Mesenchymal stem cell (in vitro differentiated cells and primary cell): Measurements from ENCODE around the gene FBXW8.

Experiments
- DNase-seq: peaks from one replicate; pipeline ENCODE4 v3.0.0-alpha.2; 2013
- H2AFZ ChIP-seq: one replicate; pipeline ENCODE4 v1.6.1; 2013; ENCODE audit warnings: low read depth, mild to moderate bottlenecking, control low read depth, inconsistent platforms, low read length, moderate library complexity
- H2AK5ac ChIP-seq: 2 replicates; pipeline ENCODE4 v1.6.1; 2013; ENCODE audit warnings: low read length, moderate library complexity, mild to moderate bottlenecking, inconsistent platforms; ENCODE audit not compliant: severe bottlenecking
- H2BK120ac ChIP-seq: one replicate; pipeline ENCODE4 v1.6.1; 2013; ENCODE audit warnings: low read depth, mild to moderate bottlenecking, inconsistent platforms, low read length, moderate library complexity
- H2BK12ac ChIP-seq, 2 experiments: one replicate each; pipeline ENCODE4 v1.6.1; 2013; ENCODE audit warnings: inconsistent platforms in 2 of 2, low read length in 2 of 2, mild to moderate bottlenecking in 2 of 2, moderate library complexity in 2 of 2, control low read depth in 1 of 2
- H2BK15ac ChIP-seq: one replicate; pipeline ENCODE4 v1.6.1; 2013; ENCODE audit warnings: mild to moderate bottlenecking, low read depth, inconsistent platforms; ENCODE audit not compliant: poor library complexity, severe bottlenecking
- H2BK5ac ChIP-seq: 2 replicates; pipeline ENCODE4 v1.6.1; 2013; ENCODE audit warnings: low read depth, mild to moderate bottlenecking, low read length, control low read depth, inconsistent platforms; ENCODE audit not compliant: poor library complexity, severe bottlenecking
- H3K14ac ChIP-seq, 2 experiments: one replicate each; pipeline ENCODE4 v1.6.1; 2013; ENCODE audit warnings: inconsistent platforms in 2 of 2, low read length in 2 of 2, control low read depth in 1 of 2, mild to moderate bottlenecking in 1 of 2, moderate library complexity in 1 of 2
- H3K18ac ChIP-seq, 2 experiments: one replicate each; pipeline ENCODE4 v1.6.1; 2013; ENCODE audit warnings: inconsistent platforms in 2 of 2, low read length in 2 of 2, control low read depth in 1 of 2, low read depth in 1 of 2, mild to moderate bottlenecking in 1 of 2
- H3K23ac ChIP-seq, 2 experiments: one replicate each; pipeline ENCODE4 v1.6.1; 2013; ENCODE audit warnings: inconsistent platforms in 2 of 2, low read length in 2 of 2, mild to moderate bottlenecking in 2 of 2, moderate library complexity in 2 of 2, control low read depth in 1 of 2
- H3K27ac ChIP-seq: 2 replicates; pipeline ENCODE4 v1.5.1; 2013; ENCODE audit warnings: mild to moderate bottlenecking, moderate library complexity, low read length, control low read depth, inconsistent platforms; ENCODE audit not compliant: poor library complexity, severe bottlenecking
- H3K27me3 ChIP-seq, 2 experiments: 2 replicates each; pipeline versions ENCODE4 v1.6.1 to v1.7.0; 2013; ENCODE audit warnings: low read length in 2 of 2, mild to moderate bottlenecking in 2 of 2, moderate library complexity in 2 of 2, control low read depth in 1 of 2, inconsistent platforms in 1 of 2; ENCODE audit not compliant: control insufficient read depth in 1 of 2, insufficient read depth in 1 of 2
- H3K36me3 ChIP-seq, 2 experiments: 2 replicates each; pipeline versions ENCODE4 v1.6.1 to v1.7.0; 2013; ENCODE audit warnings: low read length in 2 of 2, control low read depth in 1 of 2, inconsistent platforms in 1 of 2, low read depth in 1 of 2, mild to moderate bottlenecking in 1 of 2; ENCODE audit not compliant: insufficient read depth in 2 of 2, control insufficient read depth in 1 of 2
- H3K4ac ChIP-seq, 2 experiments: one replicate each; pipeline ENCODE4 v1.6.1; 2013; ENCODE audit warnings: inconsistent platforms in 2 of 2, low read length in 2 of 2, mild to moderate bottlenecking in 2 of 2, moderate library complexity in 2 of 2, control low read depth in 1 of 2, low read depth in 1 of 2
- H3K4me1 ChIP-seq: 2 replicates; pipeline ENCODE4 v1.6.1; 2013; ENCODE audit warnings: low read depth, low read length, control low read depth; ENCODE audit not compliant: control insufficient read depth, insufficient read depth
- H3K4me2 ChIP-seq: 2 replicates; pipeline ENCODE4 v1.6.1; 2013; ENCODE audit warnings: low read length, mild to moderate bottlenecking, inconsistent platforms; ENCODE audit not compliant: poor library complexity, severe bottlenecking
- H3K4me3 ChIP-seq, 2 experiments: 2 replicates each; pipeline versions ENCODE4 v1.5.1 to v1.7.0; 2013; ENCODE audit warnings: low read length in 2 of 2, mild to moderate bottlenecking in 2 of 2, control low read depth in 1 of 2, low read depth in 1 of 2; ENCODE audit not compliant: insufficient read depth in 1 of 2
- H3K79me1 ChIP-seq: replicated peaks from 2 replicates; pipeline ENCODE4 v1.6.1; 2013; ENCODE audit warnings: mild to moderate bottlenecking, control low read depth, low read length, inconsistent platforms; ENCODE audit not compliant: poor library complexity, severe bottlenecking
- H3K9ac ChIP-seq: 2 replicates; pipeline ENCODE4 v1.7.0; 2013; ENCODE audit warnings: mild to moderate bottlenecking, low read length, moderate library complexity
- H3K9me3 ChIP-seq: 2 replicates; pipeline ENCODE4 v1.7.0; 2013; ENCODE audit warnings: mild to moderate bottlenecking, low read length; ENCODE audit not compliant: control insufficient read depth
- H4K8ac ChIP-seq: one replicate; pipeline ENCODE4 v1.6.1; 2013; ENCODE audit warnings: inconsistent platforms, mild to moderate bottlenecking, low read length, moderate library complexity
- H4K91ac ChIP-seq: one replicate; pipeline ENCODE4 v1.6.1; 2013; ENCODE audit warnings: mild to moderate bottlenecking, low read length, inconsistent platforms
- WGBS: methylation state at CpG from one replicate; pipeline ENCODE4 v1.1.7; 2013; ENCODE audit warnings: mixed read lengths; 5-methylcytosine and 5-hydroxymethylcytosine counted together

Gene FBXW8

GRCh38 chr12:117048585-117048904, 137.8 kb downstream of the FBXW8 start:
- Histone ChIP-seq H2AFZ (peak overlapping the region; percentile 66), H2BK15ac (peak overlapping the region; percentile 29), H3K79me1 (no peaks in the 10 kb centered on the region), H2BK12ac (peak overlapping the region in 1 of 2 experiments; percentile 85), H3K18ac (peak overlapping the region; percentile 80 to 89), H3K9me3 (no peaks in the 10 kb centered on the region), H3K4me2 (no peak overlapping the region), H3K36me3 (no peaks in the 10 kb centered on the region), H3K27ac (no peak overlapping the region), H3K9ac (no peak overlapping the region), H3K14ac (peak overlapping the region in 1 of 2 experiments; percentile 98), H2AK5ac (no peak overlapping the region), H3K4ac (peak overlapping the region; percentile 35 to 42), H4K91ac (peak overlapping the region; percentile 22), H3K4me1 (peaks cover 11% of the 10 kb centered on the region), H3K23ac (peak overlapping the region in 1 of 2 experiments; percentile 27), H3K27me3 (peaks cover 38 to 79% of the 10 kb centered on the region in 2 experiments), H3K4me3 (no peak overlapping the region), H4K8ac (peak overlapping the region; percentile 52), H2BK5ac (no peak overlapping the region), H2BK120ac (no peak overlapping the region)
- 49% methylated on average over 9 of the region's 9 CpGs for WGBS
- DNase-seq = no peak

- H2BK120ac ChIP-seq = no peak overlapping the region
- WGBS = 91% methylated on average over 11 of the region's 11 CpGs
- H3K23ac ChIP-seq = no peak overlapping the region
- H2AK5ac ChIP-seq = no peak overlapping the region
- no peaks in the 10 kb centered on the region for H3K9me3 ChIP-seq
- H3K36me3 ChIP-seq = no peaks in the 10 kb centered on the region
- H3K14ac ChIP-seq = peak overlapping the region in 1 of 2 experiments; percentile 44
- H2BK15ac ChIP-seq = peak overlapping the region; percentile 12
- no peaks in the 10 kb centered on the region for H3K79me1 ChIP-seq
- H2BK12ac ChIP-seq = peak overlapping the region in 1 of 2 experiments; percentile 85
- peaks cover 46 to 86% of the 10 kb centered on the region in 2 experiments for H3K27me3 ChIP-seq
- H3K4me1 ChIP-seq = peaks cover 11% of the 10 kb centered on the region
- H2BK5ac ChIP-seq = no peak overlapping the region
- H3K9ac ChIP-seq = no peak overlapping the region
- H3K4ac ChIP-seq = peak overlapping the region in 1 of 2 experiments; percentile 11
- H4K91ac ChIP-seq = peak overlapping the region; percentile 77
- H3K27ac ChIP-seq = no peak overlapping the region
- H3K4me3 ChIP-seq = no peak overlapping the region
- no peak for DNase-seq
- H3K18ac ChIP-seq = peak overlapping the region in 1 of 2 experiments; percentile 54
- H2AFZ ChIP-seq = no peak overlapping the region
- no peak overlapping the region for H3K4me2 ChIP-seq
- no peak overlapping the region for H4K8ac ChIP-seq
Measured at GRCh38 chr12:117049295-117049694, 138.5 kb downstream of the FBXW8 start.

- Histone ChIP-seq H3K4me1 (peaks cover 11% of the 10 kb centered on the region), H3K36me3 (no peaks in the 10 kb centered on the region), H3K79me1 (no peaks in the 10 kb centered on the region), H4K91ac (no peak overlapping the region), H3K27me3 (peaks cover 50 to 86% of the 10 kb centered on the region in 2 experiments), H2BK5ac (no peak overlapping the region), H3K18ac (no peak overlapping the region), H2BK12ac (no peak overlapping the region), H3K9ac (no peak overlapping the region), H3K4me2 (no peak overlapping the region), H3K4me3 (no peak overlapping the region), H3K27ac (no peak overlapping the region), H3K23ac (no peak overlapping the region), H3K9me3 (no peaks in the 10 kb centered on the region), H4K8ac (no peak overlapping the region), H2BK15ac (no peak overlapping the region), H2AK5ac (no peak overlapping the region), H2AFZ (no peak overlapping the region), H3K4ac (no peak overlapping the region), H3K14ac (no peak overlapping the region), H2BK120ac (no peak overlapping the region)
- no peak for DNase-seq
- 100% methylated on average over 3 of the region's 5 CpGs for WGBS
Measured at GRCh38 chr12:117050060-117050459, 139.3 kb downstream of the FBXW8 start.

GRCh38 chr12:117051380-117051779, 140.6 kb downstream of the FBXW8 start:
- no peaks in the 10 kb centered on the region for H3K36me3 ChIP-seq
- WGBS = 87% methylated on average over 10 of the region's 10 CpGs

More at GRCh38 chr12:117051380-117051779, 140.6 kb downstream of the FBXW8 start:
- H3K4ac ChIP-seq = no peak overlapping the region
- H2BK5ac ChIP-seq = no peak overlapping the region
- no peak overlapping the region for H3K23ac ChIP-seq
- H2AK5ac ChIP-seq = no peak overlapping the region
- no peaks in the 10 kb centered on the region for H3K9me3 ChIP-seq
- H4K91ac ChIP-seq = no peak overlapping the region
- H3K27ac ChIP-seq = no peak overlapping the region
- H2BK12ac ChIP-seq = no peak overlapping the region
- H3K18ac ChIP-seq = no peak overlapping the region
- H2BK120ac ChIP-seq = no peak overlapping the region
- no peak for DNase-seq
- H3K4me3 ChIP-seq = no peak overlapping the region
- no peak overlapping the region for H2BK15ac ChIP-seq
- no peak overlapping the region for H3K9ac ChIP-seq
- H3K27me3 ChIP-seq = peaks cover 47 to 74% of the 10 kb centered on the region in 2 experiments
- no peak overlapping the region for H4K8ac ChIP-seq
- no peak overlapping the region for H3K4me2 ChIP-seq
- no peak overlapping the region for H2AFZ ChIP-seq
- peaks cover 8% of the 10 kb centered on the region for H3K4me1 ChIP-seq
- no peak overlapping the region for H3K14ac ChIP-seq
- H3K79me1 ChIP-seq = no peaks in the 10 kb centered on the region
